Glomerular visceral epithelial cell (primary cell): Measurements from ENCODE around the gene LRP1-AS.
A peak's percentile ranks its signal among the peaks of the same experiment; 100 is the strongest.

Experiments used
- DNase-seq: peaks from one replicate; pipeline ENCODE4 v3.0.0-alpha.2; 2016; ENCODE audit errors: extremely low spot score

The LRP1-AS gene

GRCh38 chr12:57146961-57147944, at the start of gene LRP1-AS:
Gene LRP1-AS (minus strand): TSS chr12:57147619.
- no peak for DNase-seq

GRCh38 chr12:57196956-57197355, 49.5 kb upstream of the LRP1-AS start:
- no peak for DNase-seq

GRCh38 chr12:57196439-57196838, 49.0 kb upstream of the LRP1-AS start:
- no peak for DNase-seq

- DNase-seq: no peak
Observed at GRCh38 chr12:57195611-57196371, 48.4 kb upstream of the LRP1-AS start.

- DNase-seq: no peak
Observed at GRCh38 chr12:57195186-57195585, 47.8 kb upstream of the LRP1-AS start.

GRCh38 chr12:57194253-57194652, 46.8 kb upstream of the LRP1-AS start:
- DNase-seq: no peak

GRCh38 chr12:57193706-57194245, 46.4 kb upstream of the LRP1-AS start:
- no peak for DNase-seq

GRCh38 chr12:57192920-57193319, 45.5 kb upstream of the LRP1-AS start:
- no peak for DNase-seq

- no peak for DNase-seq
Observed at GRCh38 chr12:57191410-57191809, 44.0 kb upstream of the LRP1-AS start.

GRCh38 chr12:57190821-57191220, 43.4 kb upstream of the LRP1-AS start:
- DNase-seq: no peak

GRCh38 chr12:57190037-57190436, 42.6 kb upstream of the LRP1-AS start:
- DNase-seq: no peak

- no peak for DNase-seq
Observed at GRCh38 chr12:57188090-57188425, 40.6 kb upstream of the LRP1-AS start.

- DNase-seq: no peak
Observed at GRCh38 chr12:57187222-57188089, 40.0 kb upstream of the LRP1-AS start.

GRCh38 chr12:57185906-57186508, 38.6 kb upstream of the LRP1-AS start:
- DNase-seq: no peak

GRCh38 chr12:57185403-57185802, 38.0 kb upstream of the LRP1-AS start:
- no peak for DNase-seq

- DNase-seq: no peak
Observed at GRCh38 chr12:57183939-57184725, 36.7 kb upstream of the LRP1-AS start.

GRCh38 chr12:57182918-57183575, 35.6 kb upstream of the LRP1-AS start:
- peak; percentile 74 for DNase-seq

- no peak for DNase-seq
Observed at GRCh38 chr12:57181561-57182155, 34.2 kb upstream of the LRP1-AS start.

- DNase-seq: no peak
Observed at GRCh38 chr12:57181072-57181471, 33.7 kb upstream of the LRP1-AS start.
